ENCODE data around the gene TNN.

- TF ChIP-seq CTCF (IDR thresholded peaks at IDR 0.05), result no peak
- TF ChIP-seq POLR2A (IDR thresholded peaks at IDR 0.05), result no peak
Measured at GRCh38 chr1:175075572-175076568, 8.2 kb downstream of the TNN start.
